HG02623 (cell line): ENCODE data around the gene THOP1.

Experiments used
- ATAC-seq: cut with Tn5 transposase; IDR thresholded peaks from one replicate; pipeline ENCODE4 v1.9.1; 2021; ENCODE audit warnings: moderate library complexity; ENCODE audit not compliant: unreplicated experiment

The THOP1 gene

GRCh38 chr19:2850256-2850925, 65.1 kb downstream of the THOP1 start:
- ATAC-seq = no peak

- no peak for ATAC-seq
Measured at GRCh38 chr19:2852598-2852997, 67.3 kb downstream of the THOP1 start.

- ATAC-seq = no peak
Measured at GRCh38 chr19:2853015-2853606, 67.8 kb downstream of the THOP1 start.

- ATAC-seq = no peak
Measured at GRCh38 chr19:2854849-2855248, 69.5 kb downstream of the THOP1 start.

- ATAC-seq = no peak
Measured at GRCh38 chr19:2856457-2857050, 71.3 kb downstream of the THOP1 start.

- no peak for ATAC-seq
Measured at GRCh38 chr19:2858864-2859263, 73.6 kb downstream of the THOP1 start.

GRCh38 chr19:2863816-2864215, 78.5 kb downstream of the THOP1 start:
- no peak for ATAC-seq
